K562 (cell line): ENCODE results near the gene INHBE. TPM values are rescaled to one million over a fixed set of nuclear protein-coding genes. Genes with fewer than 3 reads are reported as not detected.
A peak's percentile ranks its signal among the peaks of the same experiment; 100 is the strongest.

ENCODE experiments used
- ATAC-seq: fragments of 200-7000 bp; cut with Tn5 transposase; 3 replicates; pipeline ENCODE4 v1.9.1; 2020; ENCODE audit warnings: moderate library complexity
- BruUV-seq: library from RNA; stranded (reverse); fragments of 400-500 nt; replicated peaks from 2 replicates; lab custom pipeline; 2021; lab: Mats Ljungman, UMichigan
- CTCF ChIA-PET: fragments of 300-600 bp; formaldehyde crosslinking; extraction: SDS; loops from one replicate; lab custom pipeline; 2021; ENCODE audit warnings: low intra/inter-chr PET ratio; lab: Yijun Ruan, JAX
- POLR2A ChIA-PET: fragments of 300-600, 350-650 bp; sonication (Branson Sonifier 250); formaldehyde crosslinking; extraction: SDS; loops from one replicate; lab custom pipeline; 2021; ENCODE audit warnings: antibody characterized with exemption, inconsistent platforms; lab: Yijun Ruan, JAX
- DNase-seq, 4 experiments: peaks; one replicate each; pipeline versions ENCODE4 v3.0.0 to v3.0.0-alpha.2; 2011 to 2018; ENCODE audit warnings: low spot score in 3 of 4, mixed read lengths in 3 of 4; ENCODE audit errors: extremely low read depth in 1 of 4
- FAIRE-seq: peaks from 2 replicates; lab custom pipeline; 2011; peaks lifted over from hg19 to GRCh38; lab: Jason Lieb, UNC
- H2AFZ ChIP-seq: 2 replicates; pipeline ENCODE4 v1.6.0; 2011; ENCODE audit warnings: low read depth, low read length, control low read depth, inconsistent platforms
- H3K27ac ChIP-seq: fragments of 200-600 bp; 3 replicates; pipeline ENCODE4 v1.8.0; 2011; ENCODE audit warnings: low read depth, mild to moderate bottlenecking, control low read depth, inconsistent platforms, low read length, moderate library complexity, mixed read lengths; ENCODE audit errors: extremely low read depth
- H3K27me3 ChIP-seq, 2 experiments: fragments of 300-600 bp in 1 of 2; 2 replicates in 1 of 2; 3 replicates in 1 of 2; pipeline versions ENCODE4 v1.6.0 to v1.8.0; 2011; ENCODE audit warnings: inconsistent platforms in 2 of 2, low read length in 2 of 2, mild to moderate bottlenecking in 1 of 2, mixed read lengths in 1 of 2, moderate library complexity in 1 of 2; ENCODE audit not compliant: control insufficient read depth in 2 of 2, insufficient read depth in 2 of 2
- H3K36me3 ChIP-seq: fragments of 300-600 bp; 3 replicates; pipeline ENCODE4 v1.8.0; 2011; ENCODE audit warnings: mild to moderate bottlenecking, low read length, inconsistent platforms; ENCODE audit not compliant: control insufficient read depth, insufficient read depth
- H3K4me1 ChIP-seq, 2 experiments: fragments of 200-600 bp in 1 of 2; replicated peaks in 1 of 2; 2 replicates in 1 of 2; 3 replicates in 1 of 2; pipeline versions ENCODE4 v1.5.1 to v1.8.0; 2011; ENCODE audit warnings: inconsistent platforms in 2 of 2, low read length in 2 of 2, mild to moderate bottlenecking in 1 of 2, mixed read lengths in 1 of 2, moderate library complexity in 1 of 2; ENCODE audit not compliant: control insufficient read depth in 2 of 2, insufficient read depth in 2 of 2
- H3K4me2 ChIP-seq: 2 replicates; pipeline ENCODE4 v1.6.1; 2011; ENCODE audit warnings: low read length, control low read depth, inconsistent platforms, mixed read lengths; ENCODE audit not compliant: insufficient read depth
- H3K4me3 ChIP-seq: fragments of 200-600 bp; sonication (generic), shearing (Covaris generic); 2 replicates; pipeline ENCODE4 v1.5.1; 2016; ENCODE audit warnings: control low read depth, inconsistent platforms
- H3K79me2 ChIP-seq: fragments of 200-600 bp; 3 replicates; pipeline ENCODE4 v1.8.0; 2011; ENCODE audit warnings: low read length, inconsistent platforms; ENCODE audit not compliant: control insufficient read depth, insufficient read depth
- H3K9ac ChIP-seq, 2 experiments: 2 replicates each; pipeline versions ENCODE4 v1.6.0 to v1.6.1; 2011; ENCODE audit warnings: low read depth in 2 of 2, low read length in 2 of 2, control low read depth in 1 of 2, inconsistent platforms in 1 of 2, mild to moderate bottlenecking in 1 of 2, mixed read lengths in 1 of 2; ENCODE audit not compliant: insufficient read depth in 1 of 2
- H3K9me1 ChIP-seq: one replicate; pipeline ENCODE4 v1.6.0; 2011; ENCODE audit warnings: inconsistent platforms, mild to moderate bottlenecking, low read length, moderate library complexity; ENCODE audit not compliant: control insufficient read depth, insufficient read depth
- H3K9me3 ChIP-seq: replicated peaks from 2 replicates; pipeline ENCODE4 v1.5.1; 2011; ENCODE audit warnings: low read depth, low read length, inconsistent platforms; ENCODE audit not compliant: control insufficient read depth, insufficient read depth
- H4K20me1 ChIP-seq: replicated peaks from 2 replicates; pipeline ENCODE4 v1.6.1; 2011; ENCODE audit warnings: low read length, inconsistent platforms, mixed read lengths; ENCODE audit not compliant: control insufficient read depth, insufficient read depth
- BCOR ChIP-seq: fragments of 450-650 bp; IDR thresholded peaks from 2 replicates; pipeline ENCODE4 v1.6.1; 2016
- BRD4 ChIP-seq: fragments of 200-600 bp; sonication (generic); IDR thresholded peaks from 2 replicates; pipeline ENCODE4 v1.6.1; 2017; ENCODE audit warnings: inconsistent platforms
- CBX5 ChIP-seq: IDR thresholded peaks from 2 replicates; pipeline ENCODE4 v1.6.1; 2014; ENCODE audit warnings: low read depth, borderline replicate concordance
- CC2D1A ChIP-seq: fragments of 450-650 bp; IDR thresholded peaks from 2 replicates; pipeline ENCODE4 v1.6.1; 2017; ENCODE audit warnings: mild to moderate bottlenecking
- FOXP1 ChIP-seq: sonication (generic); formaldehyde crosslinking; IDR thresholded peaks from 2 replicates; pipeline ENCODE4 v1.8.0; 2022; ENCODE audit warnings: mild to moderate bottlenecking, missing genetic modification reagents
- GATAD2B ChIP-seq: fragments of 450-650 bp; IDR thresholded peaks from 2 replicates; pipeline ENCODE4 v1.6.1; 2017; ENCODE audit warnings: mild to moderate bottlenecking, borderline replicate concordance
- JUND ChIP-seq, 2 experiments: IDR thresholded peaks; 2 replicates in 1 of 2; 3 replicates in 1 of 2; pipeline ENCODE4 v1.6.1; 2011; ENCODE audit warnings: borderline replicate concordance in 2 of 2, low read depth in 2 of 2, low read length in 2 of 2, improper control_type of control experiment in 1 of 2, missing biosample characterization in 1 of 2, missing genetic modification characterization in 1 of 2, missing genetic modification reagents in 1 of 2
- KDM1A ChIP-seq, 2 experiments: fragments of 450-650 bp; IDR thresholded peaks; 2 replicates each; pipeline ENCODE4 v1.6.1; 2016; ENCODE audit warnings: mild to moderate bottlenecking in 2 of 2
- MEF2A ChIP-seq: IDR thresholded peaks from 2 replicates; pipeline ENCODE4 v1.6.1; 2011; ENCODE audit warnings: low read depth, mild to moderate bottlenecking, low read length, moderate library complexity; ENCODE audit not compliant: control insufficient read depth
- NEUROD1 ChIP-seq: fragments of 150-350 bp; IDR thresholded peaks from 2 replicates; pipeline ENCODE4 v1.6.1; 2014; ENCODE audit warnings: borderline replicate concordance, low read length, low read depth; ENCODE audit not compliant: partially characterized antibody
- RFX1 ChIP-seq: fragments of 450-650 bp; IDR thresholded peaks from 2 replicates; pipeline ENCODE4 v1.6.1; 2016; ENCODE audit warnings: mild to moderate bottlenecking, moderate library complexity
- RNF2 ChIP-seq: sonication (generic); IDR thresholded peaks from 2 replicates; pipeline ENCODE4 v1.6.1; 2016
- SMAD4 ChIP-seq: fragments of 250-450 bp; sonication (Bioruptor Pico); conservative IDR thresholded peaks from 2 replicates; pipeline ENCODE4 v1.8.0; 2021; ENCODE audit warnings: inconsistent platforms, mild to moderate bottlenecking, moderate library complexity
- STAT5A ChIP-seq: IDR thresholded peaks from 2 replicates; pipeline ENCODE4 v1.6.1; 2012; ENCODE audit warnings: low read length, inconsistent platforms, borderline replicate concordance
- TARDBP ChIP-seq: fragments of 450-650 bp; IDR thresholded peaks from 2 replicates; pipeline ENCODE4 v1.6.1; 2016
- ZBED1 ChIP-seq: IDR thresholded peaks from 2 replicates; pipeline ENCODE4 v1.6.1; 2014
- ZNF75A ChIP-seq: fragments of 450-650 bp; formaldehyde crosslinking; IDR thresholded peaks from 2 replicates; pipeline ENCODE4 v1.4.0; 2020; ENCODE audit warnings: mild to moderate bottlenecking
- WGBS: fragments of 100-300 bp; shearing (Covaris generic); methylation state at CpG from one replicate; pipeline ENCODE4 v1.1.6; 2016; ENCODE audit warnings: low coverage, mixed read lengths; ENCODE audit not compliant: insufficient coverage; ENCODE audit errors: missing lambda C conversion rate; 5-methylcytosine and 5-hydroxymethylcytosine counted together
- in situ Hi-C: fragments of 300-500 bp; cut with MboI; formaldehyde crosslinking; loops from 4 replicates; pipeline ENCODE4 v1.15.0; 2018; ENCODE audit warnings: inconsistent platforms, mixed read lengths
- intact Hi-C: fragments of 100-400 bp; cut with micrococcal nuclease; formaldehyde crosslinking; loops from 2 replicates; pipeline ENCODE4 v1.14.2; 2022
- polyA plus RNA-seq, 8 experiments: library from polyadenylated mRNA; depleted of rRNA in 4 of 8; stranded (reverse) in 5 of 8; unstranded in 3 of 8; fragments of >200 nt; fragmentation: Nextera tagmentation in 2 of 8; fragmentation: Illumina TruSeq in 1 of 8; extraction: Ambion mirVana in 2 of 8; extraction: Trizol in 1 of 8; gene quantifications; 2 replicates each; pipeline versions ENCODE4 v1.2.1 to v1.2.3, GENCODE V29; 2011 to 2014; ENCODE audit warnings: inconsistent platforms in 1 of 8, missing spikeins in 1 of 8
- total RNA-seq, 7 experiments: library from RNA; depleted of rRNA in 6 of 7; stranded (reverse); fragments of >200 nt in 6 of 7; fragmentation: Illumina TruSeq in 2 of 7; extraction: Trizol in 2 of 7; gene quantifications; 2 replicates each; pipeline versions ENCODE4 v1.2.1 to v1.2.3, GENCODE V29; 2011 to 2021; ENCODE audit warnings: low replicate concordance in 1 of 7
- TF ChIP-seq, protein P1 (sequence below), 2 experiments: IDR thresholded peaks; 2 replicates each; pipeline ENCODE4 v1.6.1; 2011; ENCODE audit warnings: borderline replicate concordance in 1 of 2, control low read depth in 1 of 2, low read depth in 1 of 2, low read length in 1 of 2, mild to moderate bottlenecking in 1 of 2, mixed read lengths in 1 of 2, moderate library complexity in 1 of 2; ENCODE audit not compliant: insufficient read depth in 1 of 2, insufficient read length in 1 of 2, poor library complexity in 1 of 2, severe bottlenecking in 1 of 2; ENCODE audit errors: extremely low read depth in 1 of 2
- TF ChIP-seq, protein P2 (sequence below), 2 experiments: fragments of 450-650 bp; conservative IDR thresholded peaks; 2 replicates each; pipeline ENCODE4 v1.6.1; 2017; ENCODE audit warnings: mild to moderate bottlenecking in 2 of 2, moderate library complexity in 2 of 2

Gene INHBE
- total and polyA plus RNA-seq, 9 of the 15 experiments (the other 6 are each of a cell fraction or from before 2014, with no cell fraction given) = 0.94 to 9.9 (median 7.3) TPM

DNA sequence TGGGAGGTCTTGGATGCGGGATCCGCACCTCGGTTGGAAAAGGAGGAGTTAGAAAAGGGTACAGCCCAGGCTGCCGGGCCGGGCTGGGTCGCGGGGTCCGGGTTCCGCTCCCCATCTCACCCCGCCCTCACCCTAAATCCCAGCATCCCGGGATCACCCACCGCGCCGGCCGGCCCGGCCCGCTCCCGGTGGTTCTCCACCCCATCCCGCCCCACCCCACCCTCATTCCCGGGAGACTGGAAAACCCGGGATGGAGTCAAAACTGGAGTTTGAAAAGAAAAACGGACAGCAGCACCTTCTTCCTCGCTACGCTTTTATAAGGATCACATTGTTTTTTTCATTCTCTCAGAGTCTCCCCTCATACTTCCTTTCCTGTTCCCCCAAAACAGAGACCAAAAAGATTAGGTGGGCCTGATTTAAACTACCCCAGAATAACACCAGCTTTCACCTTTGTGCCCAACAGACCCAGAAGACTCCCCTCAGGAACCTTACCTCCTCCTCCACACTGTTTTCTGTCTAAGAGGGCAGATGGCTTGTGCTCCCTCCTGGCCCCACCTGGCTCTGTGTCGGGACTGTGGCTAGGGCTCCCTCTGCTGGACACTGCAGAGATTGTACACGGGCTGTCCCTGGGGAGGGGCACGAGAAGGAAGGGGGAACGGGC, 7.3 kb downstream of the INHBE start:
- Histone ChIP-seq H3K36me3 (no peaks in the 10 kb centered on the region), H3K4me1 (peaks cover 21 to 39% of the 10 kb centered on the region in 2 experiments; a peak in 4 of 5 replicates), H3K79me2 (0 out of 3 replicates have a peak, but pooled peaks cover 2% of the 10 kb centered on the region), H3K9me3 (no peaks in the 10 kb centered on the region), H3K27ac (peak overlapping the region; percentile 55), H2AFZ (peak overlapping the region; percentile 93), H3K4me3 (peak overlapping the region; percentile 51), H3K9me1 (no peaks in the 10 kb centered on the region), H3K9ac (peak overlapping the region; percentile 42 to 90; a peak in 3 of 4 replicates), H4K20me1 (no peaks in the 10 kb centered on the region), H3K4me2 (peak overlapping the region; percentile 85), H3K27me3 (peaks cover 4 to 19% of the 10 kb centered on the region in 2 experiments; a peak in 3 of 5 replicates)
- BruUV-seq = no TSS peak
- intact Hi-C loops = loop anchor here (2.0 kb wide), 1 partner anchor 274 kb away; no protein-coding TSS in a partner anchor
- FAIRE-seq = peak; percentile 97
- ATAC-seq = peak; percentile 83
- 2% methylated on average over 9 of the region's 28 CpGs for WGBS
- in situ Hi-C loops = no loop called here
- DNase-seq = peak; percentile 90 to 95 (median 93)
- ChIA-PET CTCF (interaction anchor here (0.6 to 1.6 kb wide), 7 partner anchors 121 to 285 kb away, joined by 3 to 14 read pairs (median 4); no protein-coding TSS in a partner anchor), POLR2A (interaction anchor here (0.6 to 2.3 kb wide), 7 partner anchors 9 to 735 kb away, joined by 3 to 13 read pairs (median 4); no protein-coding TSS in a partner anchor)
- TF ChIP-seq NEUROD1 (peak; percentile 95), GATAD2B (no peak; the same call in 1 of the 2 replicates), RNF2 (peak; percentile 59), RFX1 (no peak), ZNF75A (no peak), KDM1A (IDR thresholded peaks at IDR 0.05) (peak; percentile 38 to 73; a peak in 3 of 4 replicates), MEF2A (no peak), SMAD4 (CRISPR knock-in tag) (0 out of 2 replicates have a peak, but pooled peaks have one; percentile 27), BCOR (peak; percentile 84), CBX5 (no peak), CC2D1A (peak; percentile 29; the same call in 1 of the 2 replicates), JUND (IDR thresholded peaks at IDR 0.05; ENCODE audit: borderline replicate concordance, low read depth, low read length) (peak; percentile 65), JUND (tag; IDR thresholded peaks at IDR 0.05; ENCODE audit: borderline replicate concordance, low read depth, low read length) (peak; percentile 50; the same call in 1 of the 3 replicates), TARDBP (0 out of 2 replicates have a peak, but pooled peaks have one; percentile 21), STAT5A (peak; percentile 10; the same call in 1 of the 2 replicates), FOXP1 (CRISPR knock-in tag) (peak; percentile 22; the same call in 1 of the 2 replicates), ZBED1 (no peak), BRD4 (no peak)
- TF ChIP-seq, protein P1, sequence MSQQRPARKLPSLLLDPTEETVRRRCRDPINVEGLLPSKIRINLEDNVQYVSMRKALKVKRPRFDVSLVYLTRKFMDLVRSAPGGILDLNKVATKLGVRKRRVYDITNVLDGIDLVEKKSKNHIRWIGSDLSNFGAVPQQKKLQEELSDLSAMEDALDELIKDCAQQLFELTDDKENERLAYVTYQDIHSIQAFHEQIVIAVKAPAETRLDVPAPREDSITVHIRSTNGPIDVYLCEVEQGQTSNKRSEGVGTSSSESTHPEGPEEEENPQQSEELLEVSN (IDR thresholded peaks at IDR 0.05; ENCODE audit: borderline replicate concordance in 1 of 2, extremely low read depth in 1 of 2, insufficient read depth in 1 of 2, insufficient read length in 1 of 2, low read depth in 1 of 2, low read length in 1 of 2, poor library complexity in 1 of 2, severe bottlenecking in 1 of 2) = peak; percentile 46 to 67
- TF ChIP-seq, protein P2, sequence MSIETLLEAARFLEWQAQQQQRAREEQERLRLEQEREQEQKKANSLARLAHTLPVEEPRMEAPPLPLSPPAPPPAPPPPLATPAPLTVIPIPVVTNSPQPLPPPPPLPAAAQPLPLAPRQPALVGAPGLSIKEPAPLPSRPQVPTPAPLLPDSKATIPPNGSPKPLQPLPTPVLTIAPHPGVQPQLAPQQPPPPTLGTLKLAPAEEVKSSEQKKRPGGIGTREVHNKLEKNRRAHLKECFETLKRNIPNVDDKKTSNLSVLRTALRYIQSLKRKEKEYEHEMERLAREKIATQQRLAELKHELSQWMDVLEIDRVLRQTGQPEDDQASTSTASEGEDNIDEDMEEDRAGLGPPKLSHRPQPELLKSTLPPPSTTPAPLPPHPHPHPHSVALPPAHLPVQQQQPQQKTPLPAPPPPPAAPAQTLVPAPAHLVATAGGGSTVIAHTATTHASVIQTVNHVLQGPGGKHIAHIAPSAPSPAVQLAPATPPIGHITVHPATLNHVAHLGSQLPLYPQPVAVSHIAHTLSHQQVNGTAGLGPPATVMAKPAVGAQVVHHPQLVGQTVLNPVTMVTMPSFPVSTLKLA (conservative IDR thresholded peaks at IDR 0.05) = peak; percentile 80 to 86
